Lung microvascular endothelial cell (primary cell): ENCODE measurements around the gene CXCL11. TPM values are rescaled to one million over a fixed set of nuclear protein-coding genes. Genes with fewer than 3 reads are reported as not detected.
"Not testable (repeated sequence)": the region's sequence is repeated elsewhere in the genome, so short reads cannot be mapped to it uniquely, and the experiment has no call there.

Experiments used
- DNase-seq, 2 donors: peaks; one replicate each; pipeline versions ENCODE4 v3.0.0 to v3.0.0-alpha.2; 2010; ENCODE audit warnings: low read depth in 2 of 2
- total RNA-seq: library from RNA; depleted of rRNA; stranded (reverse); fragments of >200 nt; gene quantifications from 2 replicates; pipeline ENCODE4 v1.2.1, GENCODE V29; 2014

The CXCL11 gene
- total RNA-seq, 1 donor from 2014 or later: 0.20 TPM

DNA sequence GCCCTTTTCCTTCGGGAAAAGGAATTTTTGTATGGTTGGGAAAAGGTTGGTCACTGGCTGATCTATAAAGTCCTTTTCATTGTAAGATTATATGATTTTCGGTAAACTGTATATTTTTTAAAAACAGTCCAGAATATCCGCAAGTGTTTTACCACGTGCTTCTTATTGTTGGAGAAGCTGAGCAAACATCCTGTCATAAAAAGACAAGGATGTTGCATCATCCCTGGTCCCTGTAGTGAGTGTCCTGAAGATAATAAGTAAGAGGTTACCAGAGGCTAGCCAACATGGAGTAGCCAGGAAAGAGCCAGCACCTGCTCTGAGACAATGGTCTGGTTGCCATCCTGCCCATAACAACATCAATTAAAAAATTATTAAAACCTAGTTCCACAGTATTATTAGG is 33.7 kb downstream of the CXCL11 start:
- peak in 1 of 2 donors; percentile 78 for DNase-seq

DNA sequence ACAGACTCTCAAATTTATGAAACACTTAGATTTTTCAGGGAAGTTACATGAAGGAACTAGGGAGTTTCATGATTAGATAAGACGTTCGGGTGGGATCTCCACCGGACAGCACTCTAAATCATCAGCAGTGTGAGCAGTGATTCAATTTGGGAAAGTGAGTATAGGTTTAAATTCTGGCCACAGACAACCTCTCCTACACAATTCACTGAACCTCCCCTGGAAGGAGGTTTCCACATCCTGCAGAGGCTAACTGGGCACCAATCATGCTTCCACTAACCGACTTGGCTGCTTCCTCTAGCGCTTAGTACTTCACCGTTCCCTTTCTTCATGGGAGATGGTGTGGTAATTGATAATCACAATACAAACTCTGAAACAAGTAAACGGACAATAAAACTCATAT is 34.2 kb downstream of the CXCL11 start:
- DNase-seq: no peak

DNA sequence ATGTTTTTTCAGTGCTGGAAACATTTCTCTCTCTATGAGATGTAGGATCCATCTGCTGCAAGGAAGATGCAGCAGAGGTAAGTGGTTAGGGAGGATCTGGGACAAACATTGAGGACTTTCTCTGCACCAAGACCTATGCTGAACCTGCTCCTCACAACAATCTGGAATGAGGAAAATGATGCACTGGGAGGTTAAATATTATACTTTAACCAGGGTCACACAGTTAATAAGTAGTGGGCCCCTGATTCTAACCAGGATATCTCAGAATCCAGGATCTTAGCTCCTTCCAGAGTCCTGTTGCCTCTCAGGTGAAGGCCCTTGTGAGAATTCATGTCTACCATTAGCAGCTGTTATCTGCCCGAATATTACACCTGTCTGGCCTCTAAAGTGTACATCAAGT is 35.6 kb downstream of the CXCL11 start:
- no peak for DNase-seq

DNA sequence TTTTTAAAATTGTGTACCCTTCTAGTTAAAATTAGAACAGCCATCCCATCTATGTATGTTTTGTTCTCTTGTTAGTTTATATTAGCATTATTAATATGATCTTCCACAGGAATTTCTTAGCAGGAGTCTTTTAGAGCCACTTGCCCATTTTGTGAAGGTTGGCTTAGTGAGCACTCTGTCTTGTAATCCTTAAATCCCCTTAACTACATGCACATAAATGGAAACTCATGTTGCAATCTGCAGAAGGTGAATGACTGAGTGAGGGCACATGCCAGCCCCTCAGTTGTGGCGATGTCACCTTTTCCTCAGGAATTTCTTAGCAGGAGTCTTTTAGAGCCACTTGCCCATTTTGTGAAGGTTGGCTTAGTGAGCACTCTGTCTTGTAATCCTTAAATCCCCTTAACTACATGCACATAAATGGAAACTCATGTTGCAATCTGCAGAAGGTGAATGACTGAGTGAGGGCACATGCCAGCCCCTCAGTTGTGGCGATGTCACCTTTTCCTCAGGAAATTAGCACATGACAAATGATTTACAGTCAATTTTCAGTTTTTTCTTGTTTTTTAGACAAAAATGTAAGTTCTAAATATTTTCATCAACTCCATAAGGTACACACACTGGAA is 37.2 kb downstream of the CXCL11 start:
- DNase-seq: not testable (repeated sequence)

DNA sequence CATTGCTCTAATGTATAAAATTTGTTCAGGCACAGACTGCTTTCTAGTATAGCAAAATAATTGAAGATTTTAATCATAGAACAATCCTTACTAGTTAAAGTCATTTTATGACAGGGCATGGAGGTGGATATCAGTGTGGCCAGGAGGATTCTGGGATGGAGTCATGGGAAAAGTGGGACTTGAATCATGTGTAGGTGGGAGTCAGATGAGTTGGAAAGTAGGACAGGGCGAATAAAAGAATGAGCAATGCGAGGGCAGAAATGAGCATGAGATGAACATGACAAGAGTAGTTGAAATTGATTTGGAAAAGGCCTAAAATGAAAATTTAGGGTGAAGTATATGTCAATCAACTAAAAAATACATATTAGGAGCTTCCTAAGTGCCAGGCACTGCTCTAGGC is 37.9 kb downstream of the CXCL11 start:
- DNase-seq: no peak

DNA sequence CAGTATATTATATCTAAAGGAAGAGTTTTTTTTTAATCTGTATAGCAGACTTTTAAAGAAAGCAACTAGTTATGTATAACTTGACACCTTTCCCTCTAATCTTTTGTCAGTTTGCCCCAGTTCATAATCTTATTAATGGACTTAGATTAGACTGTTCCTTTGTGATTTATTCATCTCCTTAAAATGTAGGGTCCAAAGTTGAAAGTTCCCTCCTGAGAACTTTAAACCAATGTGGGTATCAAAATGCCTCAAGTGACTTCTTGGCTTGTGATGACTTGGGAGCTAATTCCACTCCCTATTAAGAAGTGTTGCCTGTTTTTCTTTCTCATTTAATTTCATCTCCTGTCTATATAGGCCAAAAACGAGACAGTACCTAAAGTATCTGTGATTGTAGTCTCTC is 38.8 kb downstream of the CXCL11 start:
- no peak for DNase-seq

DNA sequence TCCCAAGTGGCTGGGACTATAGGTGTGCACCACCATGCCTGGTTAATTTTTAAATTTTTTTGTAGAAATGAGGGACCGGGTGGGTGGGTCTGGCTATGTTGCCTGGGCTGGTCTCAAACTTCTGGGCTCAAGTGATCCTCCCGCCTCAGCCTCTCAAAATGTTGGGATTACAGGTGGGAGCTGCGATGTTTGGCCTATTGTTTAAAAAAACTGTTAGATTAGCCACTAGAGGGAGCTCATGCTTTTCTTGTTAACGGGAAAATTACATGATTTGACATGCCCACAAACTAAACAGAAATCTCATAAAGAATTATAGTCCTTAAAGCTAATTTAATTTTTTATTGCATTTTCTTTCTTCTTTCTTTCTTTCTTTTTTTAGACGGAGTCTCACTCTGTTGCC is 40.1 kb downstream of the CXCL11 start:
- peak; percentile 63 to 72 for DNase-seq

DNA sequence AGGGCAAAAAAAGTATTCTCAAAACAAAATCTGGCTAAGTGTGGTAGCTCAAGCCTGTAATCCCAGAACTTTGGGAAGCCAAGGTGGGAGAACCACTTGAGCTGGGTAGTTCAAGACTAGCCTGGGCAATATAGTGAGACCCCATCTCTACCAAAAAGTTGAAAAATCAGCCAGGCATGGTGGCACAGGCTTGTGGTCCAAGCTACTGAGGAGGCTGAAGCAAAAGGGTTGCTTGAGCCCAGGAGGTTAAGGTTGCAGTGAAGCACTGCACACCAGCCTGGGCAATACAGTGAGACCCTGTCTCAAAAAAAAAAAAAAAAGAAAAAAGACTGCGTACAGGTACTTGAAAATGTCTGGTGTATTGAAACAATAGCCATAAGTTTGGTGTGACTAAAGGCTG is 43.4 kb downstream of the CXCL11 start:
- DNase-seq: no peak

DNA sequence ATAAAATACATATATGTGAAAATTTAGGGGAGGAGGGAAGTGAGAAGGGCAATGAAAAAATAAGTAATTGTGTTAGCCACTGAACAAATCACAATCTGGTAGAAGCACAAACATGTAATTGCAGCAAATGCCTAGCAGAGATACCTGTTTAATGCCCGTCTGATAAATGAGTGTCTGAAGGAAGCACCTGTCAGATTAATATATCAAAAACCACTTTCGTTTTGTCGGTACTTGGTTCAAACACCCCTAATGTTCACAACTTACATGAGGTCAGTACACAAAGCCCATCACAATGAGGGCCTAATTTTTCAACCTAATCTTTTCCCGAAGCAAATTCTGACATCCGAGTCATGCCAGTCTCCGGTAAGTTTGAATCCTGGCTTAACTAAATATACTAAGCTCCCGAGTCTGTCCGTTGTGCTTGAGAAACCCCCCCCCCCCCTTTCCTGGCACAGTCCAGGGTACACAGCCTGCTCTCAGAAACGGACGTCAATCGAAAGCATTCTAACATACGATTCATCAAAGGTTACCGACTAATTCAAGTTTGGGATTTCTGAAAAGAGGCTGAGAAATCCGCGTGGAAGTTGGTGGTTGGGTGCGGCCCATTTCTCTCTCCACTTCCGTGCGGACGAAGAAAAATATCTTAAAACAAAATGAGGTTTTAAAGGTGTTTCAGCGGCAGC is 45.9 kb downstream of the CXCL11 start:
- DNase-seq: peak; percentile 36 to 41

DNA sequence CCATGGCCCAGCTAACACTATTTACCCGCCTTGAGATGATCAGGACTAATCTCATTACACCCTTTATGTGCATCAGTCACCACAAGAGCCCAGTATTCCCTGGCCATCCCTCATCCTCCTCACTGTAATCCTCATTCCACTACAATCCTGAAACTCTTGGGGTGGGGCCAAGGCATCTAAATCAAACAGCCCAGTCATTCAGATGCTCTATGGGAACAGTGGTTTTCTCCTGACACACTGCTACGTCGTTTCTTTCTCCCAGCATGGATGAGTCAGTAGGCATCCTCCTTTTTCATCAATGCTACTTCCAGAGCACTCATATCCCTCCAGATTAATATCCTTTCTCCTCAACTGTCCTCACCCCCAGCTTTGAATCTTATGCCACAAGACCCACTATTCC is 50.8 kb downstream of the CXCL11 start:
- DNase-seq: peak in 1 of 2 donors; percentile 69

Other genes with a start within 250 kb of the CXCL11 start
- gene PPEF2, start 133.6 kb downstream of the CXCL11 start, total RNA-seq: under 0.01 TPM in 1 of 2 replicates, not detected in the other
- gene NAAA, start 95.1 kb downstream of the CXCL11 start, total RNA-seq: 17.0 and 28.6 TPM in 2 replicates
- gene SDAD1, start 45.1 kb downstream of the CXCL11 start, total RNA-seq: 15.7 and 25.0 TPM in 2 replicates
- gene CXCL9, start 28.6 kb downstream of the CXCL11 start, total RNA-seq: not detected in 2 replicates
- gene CXCL10, start 12.6 kb downstream of the CXCL11 start, total RNA-seq: 0.20 and 0.22 TPM in 2 replicates
- not detected in 2 replicates for gene ART3, start 38.6 kb upstream of the CXCL11 start, total RNA-seq
- 43.3 and 43.6 TPM in 2 replicates for gene NUP54, start 112.3 kb upstream of the CXCL11 start, total RNA-seq
- 165 and 174 TPM in 2 replicates for gene SCARB2, start 177.8 kb upstream of the CXCL11 start, total RNA-seq
- not detected in 2 replicates for gene FAM47E, start 215.7 kb upstream of the CXCL11 start, total RNA-seq